Thyroid gland (tissue), 4 donors: ENCODE results near the gene COL17A1.

Experiments
- POLR2A ChIP-seq, 2 donors: fragments of 450-650 bp; IDR thresholded peaks; one replicate each; pipeline ENCODE4 v1.6.1; 2017; ENCODE audit warnings: antibody characterized with exemption in 2 of 2, mild to moderate bottlenecking in 2 of 2, moderate library complexity in 1 of 2
- TF ChIP-seq, protein P1 (sequence below), 6 experiments: fragments of 200-600 bp in 3 of 6; fragments of 450-650 bp in 3 of 6; sonication (generic) in 3 of 6; IDR thresholded peaks; one replicate each; pipeline ENCODE4 v1.5.1; 2016 to 2019; ENCODE audit warnings: antibody characterized with exemption in 6 of 6, mild to moderate bottlenecking in 2 of 6, inconsistent platforms in 1 of 6, moderate library complexity in 1 of 6

DNA sequence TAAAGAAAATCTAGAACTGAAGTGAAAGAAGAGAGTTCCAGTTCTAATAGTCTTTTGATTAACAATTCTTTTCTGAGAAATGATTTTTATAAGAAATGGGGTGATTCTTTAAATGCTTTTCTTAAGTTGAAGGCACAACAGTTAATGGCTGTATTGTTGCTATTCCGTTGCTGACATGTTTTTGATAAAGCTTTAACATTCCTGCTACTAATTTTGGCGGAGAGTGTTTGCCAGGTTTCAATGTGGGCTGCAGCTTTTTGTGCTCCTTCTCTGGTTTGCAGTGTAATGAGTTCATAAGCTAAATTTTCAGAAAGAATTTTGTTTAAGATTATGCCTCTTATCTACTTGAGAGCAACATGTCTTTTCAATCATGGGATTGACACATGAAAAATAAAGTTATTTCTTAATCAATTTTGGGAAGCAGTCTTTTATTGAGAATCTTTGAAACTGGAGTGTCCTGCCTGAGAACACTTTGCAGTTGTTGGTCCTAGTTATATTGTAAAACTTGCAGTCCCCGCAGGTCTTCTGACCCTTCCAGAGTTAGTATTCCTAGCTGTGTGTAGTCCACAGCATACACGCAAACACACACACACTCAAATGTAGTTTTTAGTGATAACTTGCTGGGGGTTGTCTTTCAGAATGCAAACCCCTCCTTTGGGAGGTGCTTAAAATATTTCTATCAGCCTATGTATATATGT lies 56.7 kb downstream of the COL17A1 start:
- TF ChIP-seq, protein P1, sequence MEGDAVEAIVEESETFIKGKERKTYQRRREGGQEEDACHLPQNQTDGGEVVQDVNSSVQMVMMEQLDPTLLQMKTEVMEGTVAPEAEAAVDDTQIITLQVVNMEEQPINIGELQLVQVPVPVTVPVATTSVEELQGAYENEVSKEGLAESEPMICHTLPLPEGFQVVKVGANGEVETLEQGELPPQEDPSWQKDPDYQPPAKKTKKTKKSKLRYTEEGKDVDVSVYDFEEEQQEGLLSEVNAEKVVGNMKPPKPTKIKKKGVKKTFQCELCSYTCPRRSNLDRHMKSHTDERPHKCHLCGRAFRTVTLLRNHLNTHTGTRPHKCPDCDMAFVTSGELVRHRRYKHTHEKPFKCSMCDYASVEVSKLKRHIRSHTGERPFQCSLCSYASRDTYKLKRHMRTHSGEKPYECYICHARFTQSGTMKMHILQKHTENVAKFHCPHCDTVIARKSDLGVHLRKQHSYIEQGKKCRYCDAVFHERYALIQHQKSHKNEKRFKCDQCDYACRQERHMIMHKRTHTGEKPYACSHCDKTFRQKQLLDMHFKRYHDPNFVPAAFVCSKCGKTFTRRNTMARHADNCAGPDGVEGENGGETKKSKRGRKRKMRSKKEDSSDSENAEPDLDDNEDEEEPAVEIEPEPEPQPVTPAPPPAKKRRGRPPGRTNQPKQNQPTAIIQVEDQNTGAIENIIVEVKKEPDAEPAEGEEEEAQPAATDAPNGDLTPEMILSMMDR (IDR thresholded peaks at IDR 0.05) = no peak
- no peak for TF ChIP-seq POLR2A (IDR thresholded peaks at IDR 0.05)
